GM20000 (cell line): ENCODE measurements around the gene SEC24C.

Experiments used
- DNase-seq: peaks from one replicate; pipeline ENCODE4 v3.0.0; 2012; ENCODE audit warnings: low spot score
- TF ChIP-seq, protein P1 (sequence below): IDR thresholded peaks from 2 replicates; pipeline ENCODE4 v1.5.1; 2012; ENCODE audit warnings: mild to moderate bottlenecking, control low read depth; ENCODE audit errors: extremely low read depth, missing control alignments

The SEC24C gene

DNA sequence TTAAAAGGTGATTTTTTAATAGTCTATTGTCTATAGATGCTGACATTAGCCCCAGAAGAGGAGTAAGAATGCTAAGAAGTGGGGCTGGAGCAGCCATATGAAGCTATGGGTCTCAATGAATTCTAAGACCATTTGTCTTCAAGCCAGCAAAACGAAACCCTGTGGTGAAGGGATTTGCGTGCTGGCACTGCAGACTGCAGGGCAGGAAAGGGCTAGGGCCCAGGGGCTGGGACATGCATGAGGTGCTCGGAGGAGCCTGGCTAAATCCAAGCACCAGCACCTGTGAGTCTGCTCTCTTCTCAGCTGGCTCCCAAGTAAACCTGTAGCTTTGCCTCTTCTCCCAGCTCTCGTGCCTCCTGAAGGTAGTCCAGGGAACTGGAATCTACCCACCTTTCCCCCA is 68.5 kb downstream of the SEC24C start:
- no peak for DNase-seq
- TF ChIP-seq, protein P1, sequence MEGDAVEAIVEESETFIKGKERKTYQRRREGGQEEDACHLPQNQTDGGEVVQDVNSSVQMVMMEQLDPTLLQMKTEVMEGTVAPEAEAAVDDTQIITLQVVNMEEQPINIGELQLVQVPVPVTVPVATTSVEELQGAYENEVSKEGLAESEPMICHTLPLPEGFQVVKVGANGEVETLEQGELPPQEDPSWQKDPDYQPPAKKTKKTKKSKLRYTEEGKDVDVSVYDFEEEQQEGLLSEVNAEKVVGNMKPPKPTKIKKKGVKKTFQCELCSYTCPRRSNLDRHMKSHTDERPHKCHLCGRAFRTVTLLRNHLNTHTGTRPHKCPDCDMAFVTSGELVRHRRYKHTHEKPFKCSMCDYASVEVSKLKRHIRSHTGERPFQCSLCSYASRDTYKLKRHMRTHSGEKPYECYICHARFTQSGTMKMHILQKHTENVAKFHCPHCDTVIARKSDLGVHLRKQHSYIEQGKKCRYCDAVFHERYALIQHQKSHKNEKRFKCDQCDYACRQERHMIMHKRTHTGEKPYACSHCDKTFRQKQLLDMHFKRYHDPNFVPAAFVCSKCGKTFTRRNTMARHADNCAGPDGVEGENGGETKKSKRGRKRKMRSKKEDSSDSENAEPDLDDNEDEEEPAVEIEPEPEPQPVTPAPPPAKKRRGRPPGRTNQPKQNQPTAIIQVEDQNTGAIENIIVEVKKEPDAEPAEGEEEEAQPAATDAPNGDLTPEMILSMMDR, result no peak

DNA sequence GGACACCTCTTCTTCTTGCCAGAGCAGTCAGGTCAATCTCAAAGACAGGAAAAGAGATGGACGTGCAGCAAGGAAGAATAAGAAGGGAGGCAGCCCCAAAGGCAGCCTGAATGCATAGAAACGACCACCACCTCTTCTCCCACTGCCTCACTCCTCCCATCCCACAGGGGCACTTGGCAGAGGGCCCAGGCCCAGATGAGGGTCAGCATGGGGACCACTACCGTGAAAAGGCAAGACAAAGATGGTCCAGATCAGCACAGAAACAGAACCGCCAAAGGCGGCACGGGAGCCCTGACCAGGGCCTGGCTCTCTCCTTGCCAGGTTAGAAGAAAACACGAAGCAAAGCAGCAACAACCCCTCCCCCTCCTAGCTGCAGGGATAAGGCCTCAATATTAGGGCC is 69.2 kb downstream of the SEC24C start:
- DNase-seq, result no peak
- TF ChIP-seq, protein P1, result no peak

DNA sequence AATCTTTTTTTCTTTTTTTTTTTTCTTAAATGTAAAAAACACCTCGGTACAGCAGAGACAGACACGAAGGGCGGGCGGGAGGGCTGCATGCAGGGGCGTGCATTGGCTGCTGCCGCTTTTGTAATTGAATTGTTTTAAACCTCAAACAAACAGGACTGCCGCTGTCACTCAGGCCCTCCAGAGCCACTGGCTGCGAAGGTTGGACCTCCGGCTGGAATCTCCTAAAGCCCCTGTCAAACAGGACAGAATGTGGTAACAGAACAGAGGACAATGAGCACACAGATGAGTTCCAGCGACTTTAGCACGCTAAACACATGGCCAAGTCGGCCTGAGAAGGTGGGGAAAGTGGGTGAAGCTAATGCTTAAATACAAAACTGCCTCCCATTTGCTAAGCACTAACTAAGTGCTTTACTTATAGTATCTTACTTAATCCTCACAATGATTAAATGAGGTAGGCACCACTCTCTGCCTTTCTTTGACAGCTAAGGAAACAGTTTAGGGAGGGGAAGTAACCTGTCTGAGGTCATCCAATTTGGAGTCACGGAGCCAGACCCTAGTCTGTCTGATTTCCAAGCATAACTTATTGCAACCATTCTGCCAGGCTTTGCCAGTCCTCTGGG is 70.2 kb downstream of the SEC24C start:
- TF ChIP-seq, protein P1, result no peak
- DNase-seq, result no peak

DNA sequence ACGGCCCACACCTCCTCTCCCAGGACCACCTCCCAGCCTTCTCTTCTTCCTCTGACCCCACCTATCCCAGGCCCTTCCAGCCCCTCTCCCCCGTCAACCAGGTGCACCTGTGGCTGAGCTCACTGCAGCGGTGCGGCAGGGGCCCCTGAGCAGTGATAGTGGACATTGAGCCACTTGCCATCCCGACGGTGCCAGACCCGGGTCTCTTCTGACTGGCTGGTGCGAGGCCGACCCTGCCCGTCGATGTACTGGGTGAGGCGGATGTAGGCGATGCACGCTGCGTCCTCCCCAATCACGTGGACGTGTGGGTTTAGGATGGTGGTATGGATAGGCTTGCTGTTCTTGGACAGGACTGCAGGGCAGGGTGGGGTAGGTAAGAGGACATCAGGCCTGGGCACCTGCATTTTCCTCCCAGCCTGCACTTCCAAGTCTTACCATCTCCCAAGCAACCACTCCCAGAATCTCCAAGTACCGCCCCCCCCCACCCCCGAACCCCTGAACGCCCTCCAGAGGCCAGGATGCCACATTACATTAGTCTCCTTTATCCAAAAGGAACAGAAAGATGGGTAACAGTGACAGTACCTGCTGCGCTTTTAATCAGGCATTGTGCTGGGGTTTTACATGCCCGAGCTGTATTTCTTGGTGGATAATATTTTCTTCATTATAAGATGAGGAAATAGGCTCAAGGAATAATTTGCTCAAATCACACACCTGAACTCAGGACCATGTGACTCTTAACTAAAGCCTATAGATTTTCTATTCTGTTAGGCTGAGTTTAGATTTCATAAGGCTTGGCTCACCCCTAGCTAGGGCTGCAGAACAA is 70.9 kb downstream of the SEC24C start:
- peak; percentile 51 for DNase-seq
- TF ChIP-seq, protein P1, result no peak

DNA sequence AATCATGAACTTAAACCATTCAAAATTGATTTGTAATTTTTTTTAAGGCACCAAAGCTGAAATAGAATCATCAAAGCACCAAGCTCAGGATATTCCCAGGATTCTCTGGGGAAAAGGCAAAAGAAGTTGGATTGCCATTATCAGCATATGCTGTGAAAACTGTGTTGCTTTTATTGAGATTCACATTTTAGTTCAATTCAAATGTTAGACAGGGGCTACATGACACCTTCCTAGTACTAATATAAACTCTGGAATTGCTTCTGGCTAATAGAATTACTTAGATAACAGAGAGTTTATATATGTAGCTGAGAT is 71.5 kb downstream of the SEC24C start:
- TF ChIP-seq, protein P1, result no peak
- no peak for DNase-seq

DNA sequence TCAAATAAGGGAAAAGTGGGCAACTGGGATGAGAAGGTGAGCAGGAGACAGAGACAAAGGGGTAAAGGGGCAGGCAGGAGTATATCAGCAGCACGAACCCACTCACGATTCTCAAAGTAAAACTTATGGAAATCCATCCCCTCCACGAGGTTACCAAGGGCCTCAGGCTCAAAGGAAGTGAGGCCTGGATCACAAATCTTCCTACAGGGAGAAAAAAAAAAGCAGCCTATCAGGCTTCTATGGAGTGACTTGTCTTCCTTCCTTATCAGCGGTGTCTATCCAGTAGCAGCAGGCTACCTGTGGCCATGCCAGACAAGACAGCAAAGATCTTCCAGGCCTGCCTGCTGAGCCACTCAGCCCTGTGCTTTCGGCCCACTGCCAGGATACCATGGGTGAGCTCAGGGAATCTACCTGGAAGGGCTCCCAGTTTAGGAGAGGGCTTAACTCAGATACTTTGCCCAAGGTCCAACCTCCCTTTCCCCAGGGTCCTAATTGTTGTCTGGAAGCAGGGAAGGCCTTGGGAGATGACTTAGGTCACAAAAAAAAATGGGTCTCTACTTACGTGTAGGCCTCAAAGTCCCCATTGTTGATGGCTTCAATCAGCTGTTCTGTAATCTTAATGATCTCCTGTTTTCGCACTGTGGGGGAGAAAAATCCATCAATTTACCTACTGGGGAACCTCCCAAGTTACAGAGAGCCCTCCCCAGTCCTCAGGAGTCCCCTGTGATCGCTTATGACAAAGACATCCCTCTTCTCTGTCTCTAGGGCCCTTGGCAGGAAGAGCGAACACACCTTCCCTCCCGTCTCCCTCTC is 73.0 kb downstream of the SEC24C start:
- TF ChIP-seq, protein P1, result no peak
- no peak for DNase-seq

DNA sequence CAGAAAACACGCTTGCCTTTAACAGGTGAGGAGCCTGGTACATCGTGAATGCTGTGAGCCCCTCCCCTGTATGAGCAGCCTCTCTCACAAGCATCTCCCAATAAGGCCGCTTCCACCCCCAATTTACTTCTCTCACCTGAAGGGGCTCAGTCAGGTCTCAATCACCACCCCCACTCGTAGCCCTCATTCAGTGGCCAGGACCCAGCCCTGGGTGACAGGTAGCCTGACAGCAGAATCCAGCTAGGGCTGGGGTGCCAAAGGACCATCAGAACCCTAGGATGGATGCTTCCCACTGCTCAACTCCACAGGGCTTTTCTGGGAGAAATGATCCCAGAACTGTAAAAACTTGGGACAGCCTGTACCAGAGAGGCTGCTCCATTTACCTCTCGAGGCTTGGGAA is 73.7 kb downstream of the SEC24C start:
- TF ChIP-seq, protein P1, result no peak
- DNase-seq, result no peak
